NCI-H526 treated with DMSO at 0.1 percent for 48 hours (cell line): ENCODE results near the gene PSMB7.

Experiments used
- DNase-seq: peaks from one replicate; lab custom pipeline; 2025; lab: John Stamatoyannopoulos, UW

PSMB7 gene

GRCh38 chr9:124381170-124381945 lies 33.9 kb downstream of the PSMB7 start:
- DNase-seq, result no peak

- DNase-seq, result no peak
Measured at GRCh38 chr9:124377551-124378406, 37.5 kb downstream of the PSMB7 start.

GRCh38 chr9:124376329-124376728 lies 38.9 kb downstream of the PSMB7 start:
- no peak for DNase-seq

- no peak for DNase-seq
Measured at GRCh38 chr9:124375726-124376125, 39.5 kb downstream of the PSMB7 start.

- no peak for DNase-seq
Measured at GRCh38 chr9:124373851-124374250, 41.4 kb downstream of the PSMB7 start.

GRCh38 chr9:124373386-124373785 lies 41.9 kb downstream of the PSMB7 start:
- no peak for DNase-seq

- DNase-seq, result no peak
Measured at GRCh38 chr9:124372038-124372437, 43.2 kb downstream of the PSMB7 start.

- no peak for DNase-seq
Measured at GRCh38 chr9:124370896-124371582, 44.2 kb downstream of the PSMB7 start.

GRCh38 chr9:124369231-124369797 lies 45.9 kb downstream of the PSMB7 start:
- DNase-seq, result no peak

- DNase-seq, result no peak
Measured at GRCh38 chr9:124368692-124369091, 46.5 kb downstream of the PSMB7 start.

GRCh38 chr9:124366476-124367220 lies 48.6 kb downstream of the PSMB7 start:
- DNase-seq, result no peak

- no peak for DNase-seq
Measured at GRCh38 chr9:124365036-124365435, 50.2 kb downstream of the PSMB7 start.

GRCh38 chr9:124364141-124364540 lies 51.1 kb downstream of the PSMB7 start:
- DNase-seq, result no peak

- no peak for DNase-seq
Measured at GRCh38 chr9:124363326-124364096, 51.7 kb downstream of the PSMB7 start.

- no peak for DNase-seq
Measured at GRCh38 chr9:124361128-124361527, 54.1 kb downstream of the PSMB7 start.

GRCh38 chr9:124359855-124360678 lies 55.2 kb downstream of the PSMB7 start:
- no peak for DNase-seq

- DNase-seq, result no peak
Measured at GRCh38 chr9:124359426-124359825, 55.8 kb downstream of the PSMB7 start.

- DNase-seq, result no peak
Measured at GRCh38 chr9:124358631-124359030, 56.6 kb downstream of the PSMB7 start.

GRCh38 chr9:124357721-124358361 lies 57.4 kb downstream of the PSMB7 start:
- no peak for DNase-seq
